Smooth muscle cell (in vitro differentiated cells): ENCODE data around the gene CYB5D1. TPM values are rescaled to one million over a fixed set of nuclear protein-coding genes. Genes with fewer than 3 reads are reported as not detected.

ENCODE experiments used
- DNase-seq: peaks from one replicate; lab custom pipeline; 2025; ENCODE audit not compliant: unreplicated experiment; lab: John Stamatoyannopoulos, UW
- H2AFZ ChIP-seq: fragments of 200-600 bp; sonication (generic); 2 replicates; pipeline ENCODE4 v1.6.0; 2016; ENCODE audit warnings: antibody characterized with exemption, low read depth, mild to moderate bottlenecking
- H3F3A ChIP-seq: fragments of 200-600 bp; sonication (generic); 2 replicates; pipeline ENCODE4 v1.6.0; 2017; ENCODE audit warnings: antibody characterized with exemption, low read depth
- H3K27ac ChIP-seq: fragments of 200-600 bp; sonication (generic); 2 replicates; pipeline ENCODE4 v1.5.1; 2016; ENCODE audit warnings: low read depth, mild to moderate bottlenecking
- H3K27me3 ChIP-seq: fragments of 200-600 bp; sonication (generic); 2 replicates; pipeline ENCODE4 v1.6.1; 2016; ENCODE audit warnings: low read depth, mild to moderate bottlenecking
- H3K36me3 ChIP-seq: fragments of 200-600 bp; sonication (generic); 2 replicates; pipeline ENCODE4 v1.5.1; 2016; ENCODE audit warnings: low read depth
- H3K4me1 ChIP-seq: fragments of 200-600 bp; sonication (generic); 2 replicates; pipeline ENCODE4 v1.5.1; 2016; ENCODE audit warnings: low read depth
- H3K4me2 ChIP-seq: fragments of 200-600 bp; sonication (generic); 2 replicates; pipeline ENCODE4 v1.6.0; 2016; ENCODE audit warnings: mild to moderate bottlenecking
- H3K4me3 ChIP-seq: fragments of 200-600 bp; sonication (generic); 2 replicates; pipeline ENCODE4 v1.5.1; 2016; ENCODE audit warnings: mild to moderate bottlenecking
- H3K79me2 ChIP-seq: fragments of 200-600 bp; sonication (generic); 2 replicates; pipeline ENCODE4 v1.6.0; 2016; ENCODE audit warnings: low read depth, mild to moderate bottlenecking
- H3K9ac ChIP-seq: fragments of 200-600 bp; sonication (generic); 2 replicates; pipeline ENCODE4 v1.6.0; 2016; ENCODE audit warnings: low read depth
- H3K9me3 ChIP-seq: fragments of 200-600 bp; sonication (generic); replicated peaks from 2 replicates; pipeline ENCODE4 v1.5.1; 2016; ENCODE audit warnings: low read depth
- H4K20me1 ChIP-seq: fragments of 200-600 bp; sonication (generic); 2 replicates; pipeline ENCODE4 v1.6.0; 2016; ENCODE audit warnings: low read depth
- WGBS: methylation state at CpG from one replicate; pipeline ENCODE4 v1.1.7; 2016; ENCODE audit warnings: low lambda C conversion rate; 5-methylcytosine and 5-hydroxymethylcytosine counted together
- polyA plus RNA-seq: library from polyadenylated mRNA; unstranded; fragments of >200 nt; fragmentation: Nextera tagmentation; extraction: Ambion mirVana; gene quantifications from 2 replicates; pipeline ENCODE4 v1.2.1, GENCODE V29; 2016
- total RNA-seq: library from RNA; depleted of rRNA; stranded (reverse); fragments of >200 nt; gene quantifications from 2 replicates; pipeline ENCODE4 v1.2.3, GENCODE V29; 2014
- TF ChIP-seq, protein P1 (sequence below): fragments of 200-600 bp; sonication (generic); IDR thresholded peaks from 2 replicates; pipeline ENCODE4 v1.5.1; 2017; ENCODE audit warnings: borderline replicate concordance, mild to moderate bottlenecking, antibody characterized with exemption; ENCODE audit not compliant: insufficient read depth, poor library complexity, severe bottlenecking

The CYB5D1 gene
- total and polyA plus RNA-seq, 2 experiments from 2014 or later = 6.6 to 9.3 TPM

DNA sequence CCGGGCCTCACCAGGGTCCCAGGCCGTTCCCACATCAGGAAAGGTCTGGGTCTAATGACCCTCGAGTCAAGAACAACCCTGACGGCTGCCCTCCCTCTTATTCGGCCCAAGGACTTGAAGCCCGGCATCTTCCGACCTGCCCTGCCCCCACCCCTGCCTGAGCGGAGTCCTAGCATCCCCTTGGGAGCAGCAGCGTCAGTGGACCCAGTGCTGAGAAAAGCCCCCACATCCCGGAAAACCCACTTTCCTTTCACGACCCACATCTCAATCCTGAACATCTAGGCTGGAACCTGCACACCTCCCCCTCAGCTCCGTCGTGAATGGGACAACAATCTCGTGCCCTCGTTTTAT, 2.2 kb upstream of the CYB5D1 start:
- peaks cover 48% of the 10 kb centered on the region for H3F3A ChIP-seq
- no peak overlapping the region for H2AFZ ChIP-seq
- no peak overlapping the region for H3K9ac ChIP-seq
- peaks cover 14% of the 10 kb centered on the region for H3K79me2 ChIP-seq
- TF ChIP-seq, protein P1, sequence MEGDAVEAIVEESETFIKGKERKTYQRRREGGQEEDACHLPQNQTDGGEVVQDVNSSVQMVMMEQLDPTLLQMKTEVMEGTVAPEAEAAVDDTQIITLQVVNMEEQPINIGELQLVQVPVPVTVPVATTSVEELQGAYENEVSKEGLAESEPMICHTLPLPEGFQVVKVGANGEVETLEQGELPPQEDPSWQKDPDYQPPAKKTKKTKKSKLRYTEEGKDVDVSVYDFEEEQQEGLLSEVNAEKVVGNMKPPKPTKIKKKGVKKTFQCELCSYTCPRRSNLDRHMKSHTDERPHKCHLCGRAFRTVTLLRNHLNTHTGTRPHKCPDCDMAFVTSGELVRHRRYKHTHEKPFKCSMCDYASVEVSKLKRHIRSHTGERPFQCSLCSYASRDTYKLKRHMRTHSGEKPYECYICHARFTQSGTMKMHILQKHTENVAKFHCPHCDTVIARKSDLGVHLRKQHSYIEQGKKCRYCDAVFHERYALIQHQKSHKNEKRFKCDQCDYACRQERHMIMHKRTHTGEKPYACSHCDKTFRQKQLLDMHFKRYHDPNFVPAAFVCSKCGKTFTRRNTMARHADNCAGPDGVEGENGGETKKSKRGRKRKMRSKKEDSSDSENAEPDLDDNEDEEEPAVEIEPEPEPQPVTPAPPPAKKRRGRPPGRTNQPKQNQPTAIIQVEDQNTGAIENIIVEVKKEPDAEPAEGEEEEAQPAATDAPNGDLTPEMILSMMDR = no peak
- H3K4me3 ChIP-seq = peak overlapping the region; percentile 49
- H3K36me3 ChIP-seq = no peaks in the 10 kb centered on the region
- H3K4me2 ChIP-seq = peak overlapping the region; percentile 84
- peak overlapping the region; percentile 88 for H3K27ac ChIP-seq
- no peaks in the 10 kb centered on the region for H3K9me3 ChIP-seq
- H4K20me1 ChIP-seq = peaks cover 59% of the 10 kb centered on the region
- no peak for DNase-seq
- 18% methylated on average over 15 of the region's 15 CpGs for WGBS
- H3K4me1 ChIP-seq = peaks cover 32% of the 10 kb centered on the region
- no peaks in the 10 kb centered on the region for H3K27me3 ChIP-seq

- H3K36me3 ChIP-seq = no peaks in the 10 kb centered on the region
- H3K79me2 ChIP-seq = peaks cover 10% of the 10 kb centered on the region
- H3K9me3 ChIP-seq = no peaks in the 10 kb centered on the region
- H2AFZ ChIP-seq = no peak overlapping the region
- TF ChIP-seq, protein P1 = no peak
- no peaks in the 10 kb centered on the region for H3K27me3 ChIP-seq
- H3K9ac ChIP-seq = peak overlapping the region; percentile 32
- peaks cover 53% of the 10 kb centered on the region for H4K20me1 ChIP-seq
- H3K27ac ChIP-seq = peak overlapping the region; percentile 88
- H3K4me2 ChIP-seq = peak overlapping the region; percentile 84
- 11% methylated on average over 29 of the region's 29 CpGs for WGBS
- DNase-seq = no peak
- H3K4me1 ChIP-seq = peaks cover 32% of the 10 kb centered on the region
- H3F3A ChIP-seq = peaks cover 42% of the 10 kb centered on the region
- peak overlapping the region; percentile 49 for H3K4me3 ChIP-seq
These were observed 1.6 kb upstream of the CYB5D1 start for GRCh38 chr17:7856011-7856810.

DNA sequence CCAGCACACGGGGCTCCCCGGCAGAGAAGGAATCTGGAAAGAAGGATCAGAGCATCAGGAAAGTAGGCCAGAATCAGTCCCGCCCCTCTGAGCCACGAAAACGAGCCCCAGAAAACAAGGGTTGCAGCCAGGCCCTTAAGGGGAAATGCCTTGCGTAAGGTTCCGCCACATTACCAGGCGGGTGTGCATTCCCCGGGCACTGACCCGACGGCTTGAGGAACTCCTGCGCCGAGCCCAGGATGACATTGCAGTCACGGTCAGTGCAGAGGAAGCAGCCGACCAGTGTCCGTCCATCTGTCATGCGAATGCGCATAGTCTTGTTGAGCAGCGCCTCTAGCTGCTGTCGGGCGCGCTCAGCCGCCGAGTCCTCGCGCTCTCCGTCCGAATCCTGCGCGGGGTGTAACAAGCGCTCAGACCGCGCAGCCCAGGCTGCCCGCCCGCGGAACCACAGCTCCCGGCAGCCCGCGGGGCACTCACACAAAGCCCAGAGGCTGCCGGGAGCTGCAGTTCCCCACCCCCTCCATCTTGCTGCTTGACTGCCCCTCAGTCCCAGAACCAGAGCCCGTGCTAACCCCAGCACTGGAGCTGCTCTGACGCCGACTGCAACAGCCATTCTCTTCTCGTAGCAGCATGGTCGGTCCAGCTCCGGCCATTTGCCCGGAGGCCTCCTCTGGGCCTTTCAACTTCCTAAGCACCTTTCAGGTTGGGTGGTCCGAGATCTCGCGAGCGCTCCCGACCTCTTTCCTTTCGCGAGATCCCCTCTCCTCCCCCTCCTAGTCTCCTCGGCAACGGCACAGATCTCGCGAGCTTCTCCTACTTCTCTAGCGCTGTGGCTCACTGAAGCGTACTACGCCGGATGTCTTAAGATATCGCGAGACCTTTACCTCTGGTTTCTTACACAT, 741 bp upstream of the CYB5D1 start, which contains the start of gene NAA38:
Gene NAA38 (minus strand): TSS at position 749 of the 902 bp plus-strand sequence. CDS start 96 bp downstream, at position 653.
- Histone ChIP-seq H3K27ac (peak within 1 kb of the TSS; percentile 88), H3K4me3 (peak within 1 kb of the TSS; percentile 49), H4K20me1 (peaks cover 48% of the 10 kb centered on the region), H3K27me3 (no peaks in the 10 kb centered on the region), H3K36me3 (no peaks in the 10 kb centered on the region), H3K4me1 (peaks cover 32% of the 10 kb centered on the region), H2AFZ (peak within 1 kb of the TSS; percentile 6), H3K4me2 (peak within 1 kb of the TSS; percentile 84), H3K9ac (peak within 1 kb of the TSS; percentile 79), H3F3A (peaks cover 39% of the 10 kb centered on the region), H3K79me2 (peaks cover 8% of the 10 kb centered on the region), H3K9me3 (no peaks in the 10 kb centered on the region)
- peak; percentile 98 for DNase-seq
- under 1% methylated on average over 64 of the region's 64 CpGs for WGBS
- TF ChIP-seq, protein P1 = peak; percentile 13
